GM04504 (cell line): ENCODE measurements around the gene EML2.
"Not testable (repeated sequence)": the region's sequence is repeated elsewhere in the genome, so short reads cannot be mapped to it uniquely, and the experiment has no call there.

Experiments used
- DNase-seq: peaks from one replicate; pipeline ENCODE4 v3.0.0-alpha.2; 2012; ENCODE audit warnings: low read depth

The EML2 gene

DNA sequence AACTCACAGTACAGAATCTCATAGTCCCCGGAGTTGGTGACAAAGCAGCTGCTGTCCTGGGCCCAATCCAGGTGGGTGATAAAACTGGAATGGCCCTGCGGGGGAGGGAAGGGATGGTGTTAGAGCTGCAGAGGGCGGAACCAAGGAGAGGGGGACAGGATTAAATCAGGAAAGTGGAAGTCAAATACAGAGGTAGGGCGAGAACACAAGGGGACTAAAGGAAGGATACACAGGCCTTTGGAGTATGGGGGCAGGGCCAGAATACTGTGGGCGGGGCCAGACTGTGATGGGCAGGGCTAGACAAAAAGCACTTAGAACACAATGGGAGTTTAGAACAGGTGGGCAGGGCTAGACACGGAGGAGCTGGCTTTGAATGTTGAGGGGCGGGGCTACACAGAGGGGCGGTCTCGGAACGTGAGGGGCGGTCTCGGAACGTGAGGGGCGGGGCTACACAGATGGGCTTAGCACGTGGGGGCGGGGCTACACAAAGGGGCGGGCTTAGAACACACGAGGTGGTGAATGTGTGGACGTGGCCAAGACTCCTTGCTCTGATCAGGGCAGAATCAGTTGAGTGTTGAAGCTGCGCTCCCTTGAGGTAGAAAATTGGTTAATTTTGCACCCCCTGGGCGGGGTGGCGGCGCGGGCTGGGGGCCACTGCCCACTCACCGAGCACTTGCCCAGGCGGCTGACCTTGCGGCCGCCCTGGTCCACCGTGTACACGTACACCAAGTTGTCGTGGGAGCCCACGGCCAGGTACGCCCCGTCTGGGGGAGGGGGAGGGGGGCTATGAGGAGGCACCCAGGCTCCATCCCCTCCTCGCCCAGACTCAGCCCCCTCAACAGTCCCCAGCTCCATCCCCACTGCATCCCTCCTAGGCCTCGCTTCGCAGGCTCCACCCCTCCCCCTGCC is 23.1 kb downstream of the EML2 start:
- DNase-seq: peak; percentile 38

DNA sequence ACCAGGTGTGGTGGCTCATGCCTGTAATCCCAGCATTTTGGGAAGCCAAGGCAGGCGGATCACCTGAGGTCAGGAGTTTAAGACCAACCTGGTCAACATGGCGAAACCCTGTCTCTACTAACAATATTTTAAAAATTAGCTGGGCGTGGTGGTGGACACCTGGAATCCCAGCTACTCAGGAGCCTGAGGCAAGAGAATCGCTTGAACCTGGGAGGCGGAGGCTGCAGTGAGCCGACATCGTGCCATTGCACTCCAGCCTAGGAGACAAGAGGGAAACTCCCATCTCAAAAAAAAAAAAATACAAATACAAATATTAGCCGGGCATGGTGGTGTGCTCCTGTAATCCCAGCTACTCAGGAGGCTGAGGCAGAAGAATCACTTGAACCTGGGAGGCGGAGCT is 24.1 kb downstream of the EML2 start:
- DNase-seq: not testable (repeated sequence)

DNA sequence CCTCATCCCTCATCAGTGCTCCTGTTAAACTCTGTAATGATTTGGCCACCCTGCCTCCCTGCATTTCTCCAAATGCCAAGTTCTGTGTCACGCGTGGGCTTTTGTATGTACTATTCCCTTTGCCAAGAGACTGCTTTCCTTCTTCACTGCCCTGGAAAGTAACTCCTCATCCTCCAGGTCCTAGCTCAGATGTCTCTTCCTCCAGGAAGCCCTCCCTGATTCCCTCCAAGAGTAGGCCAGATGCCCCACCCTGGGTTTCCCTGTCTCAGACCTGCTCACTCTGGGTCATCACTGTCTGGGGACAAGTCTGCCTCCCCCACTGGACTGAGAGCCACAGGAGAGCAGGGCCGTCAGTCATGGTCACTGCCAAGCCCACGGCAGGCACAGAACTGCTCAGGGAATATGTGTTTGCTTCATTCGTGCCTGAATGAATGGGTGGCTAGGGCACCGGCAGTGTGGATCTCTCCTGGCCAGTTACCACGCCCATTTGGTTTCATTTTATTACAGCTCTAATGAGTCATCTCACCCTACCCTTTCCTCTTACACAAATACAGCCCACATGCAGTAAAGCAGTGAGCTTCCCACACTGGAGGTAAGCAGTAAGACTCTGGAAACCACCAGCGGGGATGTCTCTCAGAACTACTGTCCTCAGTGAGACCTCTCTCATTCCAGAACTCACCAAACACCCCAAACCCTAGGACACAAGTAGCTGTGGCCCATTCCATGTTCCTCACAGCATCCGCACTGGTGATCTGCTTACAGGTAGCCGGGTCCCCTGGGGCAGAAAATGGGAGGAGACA is 25.1 kb downstream of the EML2 start:
- DNase-seq: peak; percentile 87

DNA sequence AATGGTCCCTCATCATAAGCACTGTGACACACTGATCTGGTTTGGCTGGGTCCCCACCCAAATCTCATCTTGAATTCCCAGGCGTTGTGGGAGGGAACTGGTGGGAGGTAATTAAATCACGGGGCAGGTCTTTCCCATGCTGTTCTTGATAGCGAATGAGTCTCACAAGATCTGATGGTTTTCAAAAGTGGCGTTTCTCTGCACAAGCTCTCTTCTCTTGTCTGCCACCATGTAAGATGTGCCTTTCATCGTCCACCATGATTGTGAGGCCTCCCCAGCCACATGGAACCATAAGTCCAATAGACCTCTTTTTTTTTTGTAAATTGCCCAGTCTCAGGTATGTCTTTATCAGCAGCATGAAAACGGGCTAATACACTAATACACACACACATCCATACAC is 30.2 kb downstream of the EML2 start:
- no peak for DNase-seq

DNA sequence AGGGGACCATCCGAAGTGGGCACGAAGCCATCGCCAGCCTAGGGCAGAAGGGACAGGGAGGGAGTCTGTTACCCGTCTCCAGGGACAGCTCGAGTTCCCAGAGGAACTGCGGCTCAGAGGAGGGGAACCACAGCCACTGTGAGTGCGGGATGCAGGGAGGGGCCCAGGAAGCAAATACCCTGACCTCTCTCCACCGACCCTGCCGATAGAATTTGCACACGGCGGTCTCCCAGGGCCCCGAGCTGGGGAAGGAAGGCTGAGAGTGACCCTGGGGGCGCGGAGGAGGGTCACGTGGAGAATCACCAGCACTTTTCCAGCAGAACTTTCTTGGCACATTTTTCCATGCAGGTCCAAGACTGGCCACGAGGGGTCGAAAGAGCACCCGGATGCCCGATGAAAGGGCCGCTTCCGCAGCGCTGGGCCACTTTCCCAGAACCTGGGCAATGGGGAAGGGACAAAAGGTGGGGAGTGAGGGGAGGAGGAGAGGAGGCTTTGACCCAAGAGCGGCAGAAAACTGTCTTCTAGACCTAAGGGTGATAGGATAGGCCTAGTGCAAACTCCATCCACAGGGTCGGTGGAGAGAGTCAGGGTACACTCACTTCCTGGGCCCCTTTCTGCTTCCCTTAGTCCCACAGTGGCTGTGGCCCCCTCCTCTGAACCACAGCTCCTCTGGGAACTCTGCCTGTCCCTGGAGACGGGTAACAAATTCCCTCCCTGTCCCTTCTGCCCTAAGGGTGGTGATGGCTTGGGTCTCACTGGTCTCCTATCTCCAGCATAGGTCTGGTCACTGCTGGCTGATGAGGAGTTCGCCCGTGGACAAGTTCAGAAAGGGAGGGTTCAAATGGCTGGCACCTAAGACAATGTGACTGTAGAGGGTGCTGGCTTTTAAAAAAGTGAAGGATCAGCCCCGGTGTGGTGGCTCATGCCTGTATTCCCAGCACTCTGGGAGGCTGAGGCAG is 31.8 kb downstream of the EML2 start:
- DNase-seq: peak; percentile 32

DNA sequence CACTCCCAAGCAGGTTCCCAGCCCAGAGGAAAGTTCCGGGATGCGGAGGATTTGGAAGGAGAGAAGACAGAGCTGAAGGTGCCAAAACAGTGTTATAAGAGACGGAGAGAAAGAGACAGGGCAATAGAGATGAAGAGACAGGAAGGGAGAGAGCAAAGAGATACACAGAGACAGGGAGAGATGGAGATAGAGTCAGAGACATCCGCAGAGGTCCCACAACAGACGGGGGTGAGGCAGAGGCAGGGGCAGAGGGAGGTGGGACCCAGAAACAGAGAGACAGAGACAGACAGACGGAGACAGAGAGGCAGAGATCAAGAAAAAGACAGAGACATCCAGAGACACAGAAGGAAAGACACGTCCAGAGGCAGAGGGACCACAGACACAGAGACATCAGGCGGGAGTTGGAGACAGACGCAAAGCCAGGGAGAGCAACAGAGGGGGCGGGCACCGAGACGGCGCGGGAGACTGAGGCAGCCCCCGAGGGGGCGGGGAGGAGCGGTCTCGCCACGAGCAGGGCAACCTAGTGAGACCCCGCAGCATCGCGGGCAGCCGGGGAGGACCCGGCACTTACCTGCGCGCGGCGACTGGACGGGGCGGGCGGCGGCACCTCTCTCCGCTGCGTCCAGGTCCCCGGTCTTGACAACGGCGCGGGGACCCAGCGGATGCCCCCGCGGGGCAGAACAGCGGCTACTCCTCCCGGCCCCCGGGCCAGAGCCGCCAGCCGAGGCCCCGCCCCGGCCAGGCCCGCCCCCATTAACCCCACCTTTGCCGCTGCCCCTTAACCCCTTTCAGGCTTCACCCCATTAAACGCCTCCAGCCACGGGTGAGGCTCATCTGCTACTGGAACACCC is 37.4 kb downstream of the EML2 start, which contains the start of gene GPR4:
Gene GPR4, minus strand, starts transcription at position 689 of the 851 bp plus-strand sequence. CDS start 10,346 bp downstream, outside the sequence.
- no peak for DNase-seq

DNA sequence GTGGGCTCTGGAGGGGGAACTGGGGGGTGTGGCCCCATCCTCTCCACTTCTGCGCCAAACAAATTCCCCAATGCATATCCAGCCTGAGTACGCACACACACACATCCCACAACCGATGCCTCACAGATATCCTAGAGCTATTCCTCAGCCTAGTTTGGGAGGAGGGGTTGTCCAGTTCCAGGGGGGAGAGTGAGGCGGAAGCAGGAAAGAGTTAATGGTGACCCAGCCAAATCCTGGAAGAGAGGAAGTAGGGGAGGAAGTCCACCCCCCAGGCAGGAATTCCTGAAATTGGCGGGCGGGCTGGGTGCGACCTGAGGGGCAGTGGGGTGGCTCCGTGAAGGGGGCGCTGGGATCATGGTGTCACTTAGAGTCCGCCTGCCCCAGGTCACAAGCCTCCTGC is 38.1 kb downstream of the EML2 start:
- DNase-seq: no peak

DNA sequence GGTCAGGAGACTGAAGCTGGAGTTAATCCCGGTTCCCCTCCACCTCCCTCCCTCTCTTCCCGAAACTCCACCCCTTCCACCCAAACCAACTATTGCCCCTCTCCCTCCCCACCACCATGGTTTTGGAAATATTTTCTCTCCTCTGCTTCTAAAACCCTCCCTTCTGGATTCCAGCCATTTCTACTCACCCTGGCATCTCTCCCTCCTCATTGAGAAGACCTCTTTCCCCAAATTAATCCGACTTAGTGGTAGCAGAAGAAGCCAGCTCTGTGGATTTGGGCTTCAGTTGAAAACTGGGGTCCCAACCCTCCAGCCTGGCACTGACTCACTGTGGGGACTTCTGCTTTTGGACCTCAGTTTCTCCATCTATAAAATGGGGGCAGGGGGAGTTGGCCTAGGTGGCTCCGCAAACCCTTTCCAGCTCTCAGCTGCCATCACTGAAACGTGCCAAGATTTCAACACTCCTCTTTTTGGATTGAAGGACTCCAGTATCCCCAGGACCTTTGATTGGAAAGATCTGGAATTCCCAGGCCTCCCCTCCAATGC is 38.8 kb downstream of the EML2 start:
- DNase-seq: no peak

DNA sequence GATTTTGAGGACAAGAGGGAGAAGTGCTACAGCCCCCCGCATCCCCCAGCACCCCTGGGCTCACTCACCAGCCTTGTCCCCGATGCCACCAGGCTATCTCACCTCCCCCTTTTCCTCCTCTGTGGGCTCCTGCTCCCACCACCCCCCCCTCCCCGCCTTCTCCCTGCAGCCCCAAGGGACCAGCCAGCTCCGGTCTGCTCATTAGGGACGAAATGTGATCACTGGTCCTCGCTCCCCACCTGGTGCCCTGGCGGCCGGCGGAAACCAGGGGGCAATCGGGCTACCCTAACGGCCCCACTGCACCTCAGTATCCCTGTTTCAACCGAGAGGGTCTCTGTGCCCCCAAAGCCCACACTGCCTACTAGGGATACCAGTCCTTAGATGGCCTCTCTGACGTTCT is 39.9 kb downstream of the EML2 start:
- DNase-seq: no peak

DNA sequence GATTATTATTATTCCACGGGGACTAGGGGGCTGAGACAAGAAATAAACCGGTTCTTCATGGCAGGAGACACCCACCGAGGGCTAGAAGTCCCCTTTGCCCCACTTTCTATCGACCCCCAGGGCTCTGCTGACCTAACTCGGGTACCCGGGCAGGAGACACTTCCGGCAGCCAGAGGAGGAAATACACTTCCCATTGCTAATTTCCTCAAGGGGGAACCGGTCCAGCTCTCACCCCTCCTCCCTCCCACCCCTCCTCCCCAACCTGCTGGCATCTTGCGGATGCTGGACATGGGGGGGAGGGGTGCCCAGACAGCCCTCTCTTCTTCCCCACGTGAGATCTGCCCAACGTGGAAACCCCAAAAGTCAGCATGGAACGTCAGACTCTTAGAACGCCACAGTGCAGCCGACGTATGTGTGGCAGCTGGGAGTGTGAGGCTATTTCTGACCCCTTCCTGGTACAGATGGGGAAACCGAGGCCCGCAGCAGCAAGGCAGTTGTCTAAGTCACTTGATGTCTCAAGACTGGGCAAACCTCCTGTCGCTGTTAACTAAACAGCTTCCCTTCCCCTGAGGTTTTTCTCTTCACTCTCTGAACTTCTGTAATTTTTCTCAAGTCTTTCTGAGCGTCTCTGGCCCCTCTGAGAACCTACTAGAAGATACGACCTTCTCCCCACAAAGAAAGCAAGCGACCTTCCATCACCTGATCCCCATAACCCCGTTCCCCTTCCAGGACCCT is 40.8 kb downstream of the EML2 start:
- no peak for DNase-seq

DNA sequence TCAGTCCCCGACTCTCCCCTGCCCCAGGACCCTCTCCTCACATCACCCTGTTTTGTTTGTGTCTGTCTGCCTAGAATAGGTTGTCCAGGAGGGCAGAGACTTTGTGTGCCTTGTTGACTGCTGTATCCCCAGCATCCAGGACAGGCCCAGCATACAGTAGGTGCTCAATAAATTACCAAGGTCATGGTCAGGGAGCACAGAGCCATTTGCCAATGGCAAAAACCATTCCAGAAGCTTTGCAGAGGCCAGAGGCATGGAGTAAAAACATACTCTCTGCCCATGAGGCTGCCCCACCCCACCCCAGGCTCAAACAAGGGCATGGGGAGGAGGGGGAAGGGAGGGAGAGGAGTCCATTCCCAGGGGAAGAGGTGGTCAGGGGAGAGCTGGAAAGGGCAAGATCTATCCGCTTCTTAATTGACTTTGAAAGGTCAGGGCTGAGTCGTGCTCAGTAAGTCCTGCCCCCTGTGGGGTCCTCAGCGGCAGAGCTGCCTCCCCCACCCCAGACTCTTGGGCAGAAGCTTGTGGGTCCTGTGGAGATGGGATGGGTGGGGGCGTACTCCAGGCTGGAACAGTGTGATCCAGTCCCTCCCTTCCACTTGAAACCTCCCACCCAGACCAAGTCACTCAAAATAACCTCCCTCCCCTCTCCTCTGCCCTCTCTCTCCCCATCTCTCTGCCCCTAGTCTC is 41.6 kb downstream of the EML2 start:
- no peak for DNase-seq

DNA sequence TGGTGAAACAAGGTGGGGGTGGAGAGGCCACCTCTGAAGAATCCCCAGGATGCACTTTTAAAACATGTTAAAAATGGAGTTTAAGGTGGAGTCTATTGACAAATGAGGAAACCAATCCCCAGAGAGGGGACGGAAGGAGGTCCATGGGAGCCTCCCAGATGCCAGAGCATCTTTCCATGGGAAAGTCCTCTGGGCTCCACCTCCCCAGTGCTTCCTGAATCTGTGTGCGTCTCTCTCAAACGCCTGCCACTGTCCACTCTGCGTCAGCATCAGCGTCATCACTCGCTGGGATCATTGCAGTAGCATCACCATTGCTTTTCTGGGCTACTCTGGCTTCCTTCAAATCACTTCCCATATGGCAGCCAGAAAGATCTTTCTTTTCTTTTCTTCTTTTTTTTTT is 43.4 kb downstream of the EML2 start:
- DNase-seq: no peak

DNA sequence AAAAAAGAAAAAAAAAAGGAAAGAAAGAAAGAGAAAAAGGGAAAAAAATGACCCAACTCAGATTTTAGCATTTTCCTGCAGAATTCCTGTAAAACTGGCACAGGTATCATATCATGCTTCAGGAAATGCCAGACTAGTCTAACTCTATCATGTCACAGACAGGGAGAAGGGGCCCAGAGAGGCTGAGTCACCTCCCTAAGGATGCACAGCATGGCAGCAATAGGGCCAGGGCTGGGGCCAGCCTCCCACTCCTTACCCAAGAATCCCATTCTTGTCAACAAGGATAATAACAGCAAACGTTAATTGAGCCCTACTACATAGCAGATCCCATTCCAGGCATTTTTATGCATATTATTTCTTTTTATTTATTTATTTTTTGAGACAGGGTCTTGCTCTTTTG is 45.7 kb downstream of the EML2 start:
- DNase-seq: no peak

DNA sequence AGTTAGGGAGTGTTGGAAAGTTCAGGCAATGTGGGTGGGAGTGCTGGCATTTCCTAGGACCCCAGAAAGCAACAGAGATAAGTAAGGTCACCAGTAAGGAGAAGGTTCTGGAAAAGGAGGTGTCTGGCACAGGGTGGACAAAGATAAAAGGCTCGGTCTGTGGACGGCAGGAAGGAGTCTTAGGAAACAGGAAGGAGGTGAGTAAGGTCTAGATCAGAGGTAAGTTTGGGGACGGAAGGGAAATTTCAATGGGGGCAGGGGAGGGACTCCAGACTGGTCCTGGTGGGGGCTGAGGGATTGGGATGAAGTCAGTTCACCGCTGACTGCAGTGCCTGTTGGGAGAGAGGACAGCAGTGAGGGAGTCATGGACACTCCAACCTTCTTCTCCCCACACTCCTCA is 46.8 kb downstream of the EML2 start:
- no peak for DNase-seq

DNA sequence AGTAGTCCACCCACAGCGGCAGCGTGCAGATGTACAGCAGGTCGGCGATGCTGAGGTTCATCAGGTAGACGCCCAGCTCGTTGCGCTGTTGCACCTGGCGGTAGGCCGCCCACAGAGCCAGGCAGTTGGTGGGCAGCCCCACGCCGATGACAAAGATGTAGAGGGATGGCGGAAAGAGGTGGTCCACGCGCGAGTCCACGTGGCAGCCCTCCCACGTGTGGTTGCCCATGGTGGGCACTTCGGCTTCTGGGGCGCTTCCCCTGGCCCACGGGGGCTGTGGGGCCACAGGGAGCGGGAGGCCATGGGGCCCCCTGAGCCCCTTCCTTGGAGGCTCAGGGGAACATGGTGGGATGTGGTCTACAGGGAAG is 47.6 kb downstream of the EML2 start:
- DNase-seq: no peak

DNA sequence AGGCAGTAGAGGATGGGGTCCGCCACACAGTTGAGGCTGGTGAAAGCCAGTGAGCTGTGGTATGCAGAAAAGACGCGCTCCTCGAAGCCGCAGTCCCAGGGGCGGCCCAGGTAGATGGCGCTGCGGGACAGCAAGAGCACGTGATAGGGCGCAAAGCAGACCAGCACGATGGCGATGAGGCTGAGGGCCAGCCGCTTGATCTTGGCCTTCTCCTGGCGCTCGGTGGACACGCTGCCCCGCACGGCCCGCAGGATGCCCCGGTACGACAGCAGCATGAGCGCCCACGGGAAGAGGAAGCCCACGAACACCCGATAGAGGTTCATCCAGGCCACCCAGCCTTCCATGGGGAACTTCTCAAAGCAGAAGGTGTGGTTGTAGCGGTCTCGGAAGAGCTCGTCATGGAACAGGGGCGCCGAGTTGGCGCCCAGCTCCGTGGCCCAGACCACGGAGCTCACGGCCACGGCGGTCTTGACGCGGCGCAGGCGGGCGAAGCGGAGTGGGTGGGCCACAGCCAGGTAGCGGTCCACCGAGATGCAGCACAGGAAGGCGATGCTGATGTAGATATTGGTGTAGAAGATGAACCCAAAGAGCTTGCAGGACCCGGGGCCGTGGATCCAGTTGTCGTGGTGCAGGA is 48.1 kb downstream of the EML2 start:
- DNase-seq: no peak

DNA sequence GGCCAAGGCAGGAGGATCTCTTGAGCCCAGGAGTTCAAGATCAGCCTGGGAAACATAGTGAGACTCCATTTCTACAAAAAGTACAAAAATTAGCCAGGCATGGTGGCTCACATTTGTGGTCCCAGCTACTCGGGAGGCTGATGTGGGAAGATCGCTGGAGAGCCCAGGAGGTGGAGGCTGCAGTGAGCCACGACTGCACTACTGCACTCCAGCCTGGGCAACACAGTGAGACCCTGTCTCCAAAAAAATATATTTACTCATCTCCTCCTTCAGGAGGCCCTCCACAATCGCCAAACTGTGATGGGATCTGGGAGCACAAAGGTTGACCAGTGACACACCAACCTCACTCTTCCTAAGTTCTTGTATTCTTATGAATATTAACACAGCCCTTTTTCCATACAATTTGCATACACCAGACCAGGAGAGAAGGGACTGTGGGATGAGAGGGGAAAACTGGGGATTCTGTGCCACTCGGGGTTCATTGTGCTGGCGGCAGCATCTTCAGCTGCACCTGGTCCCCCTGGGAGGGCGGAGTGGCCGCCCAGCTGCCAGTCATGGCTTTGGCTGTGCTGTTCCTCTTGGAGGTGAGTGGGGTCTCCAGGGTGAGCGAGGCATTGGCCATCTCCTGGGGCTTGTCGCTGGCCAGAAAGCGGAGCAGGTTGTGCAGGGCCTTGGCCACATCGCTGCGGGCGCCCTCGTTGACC is 48.7 kb downstream of the EML2 start:
- no peak for DNase-seq

DNA sequence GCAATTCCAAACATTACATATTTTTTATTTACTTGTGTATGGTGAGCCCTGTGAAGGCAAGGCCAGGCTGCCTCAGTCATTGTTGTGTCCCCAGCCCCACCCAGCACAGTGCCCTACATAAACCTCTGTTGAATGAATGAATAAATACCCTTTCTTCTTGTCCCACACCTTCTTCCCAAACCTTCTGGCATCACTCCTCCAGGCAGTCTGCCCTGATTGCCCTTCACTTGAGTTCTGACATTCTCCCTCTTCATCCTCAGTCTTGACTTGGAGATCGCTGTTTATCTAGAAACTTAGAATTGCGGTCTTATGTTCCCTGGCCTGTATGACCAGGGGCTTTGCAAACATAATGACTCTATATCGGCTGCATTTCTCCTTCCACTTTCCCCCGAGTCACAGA is 49.4 kb downstream of the EML2 start:
- DNase-seq: no peak
